Measurements from ENCODE around the gene NUCKS1.
A peak's percentile ranks its signal among the peaks of the same experiment; 100 is the strongest.

The NUCKS1 gene

GRCh38 chr1:205749234-205750137 is 496 bp downstream of the NUCKS1 start:
- in situ Hi-C loops (cut with MboI; ENCODE audit: low pct_unique_long_range_greater_than_20kb, low sequenced_read_pairs, unreplicated experiment): no loop called here
- no peak for TF ChIP-seq CTCF (IDR thresholded peaks at IDR 0.05; ENCODE audit: extremely low read depth, insufficient read depth, missing control alignments)
- DNase-seq (ENCODE audit: low spot score): peak; percentile 97

- in situ Hi-C loops (cut with MboI; ENCODE audit: low pct_unique_long_range_greater_than_20kb, low sequenced_read_pairs, unreplicated experiment): no loop called here
- no peak for DNase-seq (ENCODE audit: low spot score)
- TF ChIP-seq CTCF (IDR thresholded peaks at IDR 0.05; ENCODE audit: extremely low read depth, insufficient read depth, missing control alignments): no peak
Observed at GRCh38 chr1:205748403-205749233, 1.4 kb downstream of the NUCKS1 start.

- DNase-seq (ENCODE audit: low spot score): no peak
- no peak for TF ChIP-seq CTCF (IDR thresholded peaks at IDR 0.05; ENCODE audit: extremely low read depth, insufficient read depth, missing control alignments)
- in situ Hi-C loops (cut with MboI; ENCODE audit: low pct_unique_long_range_greater_than_20kb, low sequenced_read_pairs, unreplicated experiment): no loop called here
Observed at GRCh38 chr1:205746757-205747412, 3.1 kb downstream of the NUCKS1 start.

GRCh38 chr1:205744403-205744802 is 5.6 kb downstream of the NUCKS1 start:
- in situ Hi-C loops (cut with MboI; ENCODE audit: low pct_unique_long_range_greater_than_20kb, low sequenced_read_pairs, unreplicated experiment): no loop called here
- DNase-seq (ENCODE audit: low spot score): no peak
- no peak for TF ChIP-seq CTCF (IDR thresholded peaks at IDR 0.05; ENCODE audit: extremely low read depth, insufficient read depth, missing control alignments)

GRCh38 chr1:205743977-205744376 is 6.0 kb downstream of the NUCKS1 start:
- DNase-seq (ENCODE audit: low spot score): no peak
- in situ Hi-C loops (cut with MboI; ENCODE audit: low pct_unique_long_range_greater_than_20kb, low sequenced_read_pairs, unreplicated experiment): no loop called here
- no peak for TF ChIP-seq CTCF (IDR thresholded peaks at IDR 0.05; ENCODE audit: extremely low read depth, insufficient read depth, missing control alignments)

- TF ChIP-seq CTCF (IDR thresholded peaks at IDR 0.05; ENCODE audit: extremely low read depth, insufficient read depth, missing control alignments): no peak
- no peak for DNase-seq (ENCODE audit: low spot score)
- in situ Hi-C loops (cut with MboI; ENCODE audit: low pct_unique_long_range_greater_than_20kb, low sequenced_read_pairs, unreplicated experiment): no loop called here
Observed at GRCh38 chr1:205741681-205742080, 8.3 kb downstream of the NUCKS1 start.

Data from GM13977 (cell line).